GM18867 (cell line): ENCODE results near the gene TYMP.
"Not testable (repeated sequence)": the region's sequence is repeated elsewhere in the genome, so short reads cannot be mapped to it uniquely, and the experiment has no call there.

Source experiments
- ATAC-seq: cut with Tn5 transposase; IDR thresholded peaks from one replicate; pipeline ENCODE4 v1.9.1; 2021; ENCODE audit warnings: mild to moderate bottlenecking, moderate library complexity; ENCODE audit not compliant: unreplicated experiment

TYMP gene

GRCh38 chr22:50540381-50540780 lies 10.6 kb upstream of the TYMP start:
- ATAC-seq = no peak

- no peak for ATAC-seq
These were observed 8.0 kb upstream of the TYMP start for GRCh38 chr22:50537765-50538164.

- no peak for ATAC-seq
These were observed 6.4 kb upstream of the TYMP start for GRCh38 chr22:50536226-50536625.

- ATAC-seq = no peak
These were observed 5.3 kb upstream of the TYMP start for GRCh38 chr22:50535113-50535512.

- ATAC-seq = not testable (repeated sequence)
These were observed 4.3 kb upstream of the TYMP start for GRCh38 chr22:50533856-50534711.

- no peak for ATAC-seq
These were observed 3.3 kb upstream of the TYMP start for GRCh38 chr22:50532824-50533796.

GRCh38 chr22:50531962-50532674 lies 2.3 kb upstream of the TYMP start:
- ATAC-seq = peak; percentile 3

- peak; percentile 24 for ATAC-seq
These were observed 1.7 kb upstream of the TYMP start for GRCh38 chr22:50531546-50531961.

GRCh38 chr22:50530877-50531545 lies 1.2 kb upstream of the TYMP start:
- ATAC-seq = peak; percentile 22

GRCh38 chr22:50530580-50530876 lies 716 bp upstream of the TYMP start:
- ATAC-seq = no peak

GRCh38 chr22:50529416-50529896 lies 356 bp downstream of the TYMP start:
- no peak for ATAC-seq

- ATAC-seq = no peak
These were observed 963 bp downstream of the TYMP start for GRCh38 chr22:50528682-50529415.

- no peak for ATAC-seq
These were observed 1.7 kb downstream of the TYMP start for GRCh38 chr22:50527921-50528681.

GRCh38 chr22:50526834-50527801 lies 2.7 kb downstream of the TYMP start:
- ATAC-seq = no peak

- peak; percentile 21 for ATAC-seq
These were observed 3.5 kb downstream of the TYMP start for GRCh38 chr22:50526108-50526833.

- ATAC-seq = no peak
These were observed 4.0 kb downstream of the TYMP start for GRCh38 chr22:50525858-50526107.

GRCh38 chr22:50525104-50525857 lies 4.5 kb downstream of the TYMP start, which contains the start of gene SCO2:
SCO2 (minus strand) TSS chr22:50525598; CDS start chr22:50524411, 1,187 bp downstream.
- peak; percentile 36 for ATAC-seq
